ENCODE data around the gene NANOG. TPM values are rescaled to one million over a fixed set of nuclear protein-coding genes. Genes with fewer than 3 reads are reported as not detected.
"Not testable (repeated sequence)": the region's sequence is repeated elsewhere in the genome, so short reads cannot be mapped to it uniquely, and the experiment has no call there.

NANOG gene
- total RNA-seq, 4 donors from 2014 or later = 0.26 TPM; not detected in 3

DNA sequence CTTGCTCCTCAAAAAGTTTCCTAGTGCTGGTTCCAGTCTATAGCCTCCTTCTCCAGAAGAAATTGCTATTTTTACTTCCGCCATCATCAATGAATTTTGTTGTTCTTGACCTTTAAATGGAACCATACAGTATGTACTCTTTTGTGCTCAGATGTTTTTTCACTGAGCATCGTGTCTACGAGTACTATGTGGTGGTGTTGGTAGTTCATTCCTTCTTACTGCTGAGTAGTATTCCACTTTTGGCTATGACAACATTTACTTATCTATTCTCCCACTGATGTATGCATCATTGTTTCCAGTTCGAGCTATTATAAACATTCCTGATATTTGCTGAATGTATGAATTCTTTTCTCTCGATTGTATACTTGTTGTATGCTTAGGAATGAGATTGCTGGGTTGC, 54.9 kb downstream of the NANOG start:
- H3K36me3 ChIP-seq = no peaks in the 10 kb centered on the region
- intact Hi-C loops (cut with DNase I) = no loop called here
- H3K9me3 ChIP-seq = no peaks in the 10 kb centered on the region
- TF ChIP-seq CTCF (IDR thresholded peaks at IDR 0.05) = no peak
- TF ChIP-seq POLR2A (IDR thresholded peaks at IDR 0.05) = no peak
- H3K27ac ChIP-seq = no peak overlapping the region
- 50 to 56% methylated on average over 5 of the region's 5 CpGs for WGBS, 2 donors
- no peaks in the 10 kb centered on the region for H3K4me1 ChIP-seq
- no peak overlapping the region for H3K4me3 ChIP-seq
- no peak for DNase-seq
- H3K27me3 ChIP-seq = peaks cover 0 to 9% (median 0%) of the 10 kb centered on the region in 4 donors

DNA sequence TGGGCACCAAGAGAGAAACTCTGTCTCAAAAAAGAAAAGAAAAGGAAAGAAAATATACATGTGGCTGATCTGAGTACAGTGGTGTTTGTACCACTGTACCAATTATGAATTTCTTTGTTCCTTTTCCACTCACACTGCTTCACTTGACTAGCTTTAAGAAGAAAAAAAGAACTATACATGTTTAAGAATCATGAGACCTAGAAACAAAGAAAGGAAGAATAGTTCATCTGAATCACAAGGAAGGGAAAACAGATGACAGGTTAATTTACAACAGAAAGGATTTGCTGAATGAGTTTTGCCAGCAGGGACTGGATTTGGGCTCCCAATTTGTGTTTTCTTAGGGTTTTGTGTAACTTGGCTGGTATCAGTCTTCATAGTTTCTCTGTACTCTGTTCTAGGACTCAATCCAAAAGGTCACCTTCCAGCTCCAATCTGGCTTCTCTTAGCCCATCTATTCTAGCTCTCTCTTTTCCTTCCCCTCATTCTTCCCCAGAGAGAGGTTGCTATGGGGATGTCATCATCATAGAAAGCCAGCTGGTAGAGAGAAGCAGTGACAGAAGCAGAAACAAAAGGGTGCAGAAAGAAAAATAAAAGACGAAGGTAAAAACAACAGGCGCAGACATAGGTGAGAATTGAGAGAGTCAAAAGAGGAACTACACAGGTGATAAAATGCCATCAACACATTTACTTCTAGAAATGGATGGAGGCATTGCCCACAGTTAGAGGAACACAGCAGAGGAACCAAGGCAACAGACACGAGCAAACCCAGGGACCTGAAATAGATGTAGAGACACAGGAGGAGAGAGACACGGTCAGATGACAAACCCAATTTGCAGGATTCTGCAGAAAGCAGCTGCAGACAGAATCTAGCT, 58.3 kb downstream of the NANOG start:
- H3K4me3 ChIP-seq; H3K27me3 ChIP-seq; H3K36me3 ChIP-seq; DNase-seq; H3K9me3 ChIP-seq; H3K27ac ChIP-seq; H3K4me1 ChIP-seq; intact Hi-C loops (cut with DNase I): not testable (repeated sequence)
- WGBS, 2 donors = 2 to 13% methylated on average over 2 to 4 of the region's 4 CpGs

DNA sequence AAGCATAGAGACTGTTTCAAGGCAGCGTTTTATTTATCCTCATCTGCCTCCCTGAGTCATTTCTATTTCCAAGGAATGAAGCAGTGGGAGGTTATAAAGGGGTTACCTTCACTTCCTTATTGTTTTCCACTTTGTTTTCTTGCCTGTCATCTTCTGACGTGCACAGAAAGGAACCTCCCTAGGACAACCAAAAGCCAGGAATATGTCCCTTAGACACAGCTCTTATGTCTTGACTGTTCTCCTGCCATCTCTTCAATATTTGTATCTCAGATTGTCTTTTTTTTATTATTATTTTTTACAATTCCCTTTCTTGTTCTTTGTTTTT, 58.9 kb downstream of the NANOG start:
- intact Hi-C loops (cut with DNase I) = not testable (repeated sequence)

More for the DNA sequence above, 58.9 kb downstream of the NANOG start:
- H3K27ac ChIP-seq, H3K4me1 ChIP-seq, H3K4me3 ChIP-seq, DNase-seq, H3K9me3 ChIP-seq, H3K36me3 ChIP-seq: not testable (repeated sequence)
- WGBS, 2 donors = 0 to 12% methylated on average over 2 of the region's 2 CpGs
- peaks cover 0 to 10% (median 0%) of the 10 kb centered on the region in 4 donors for H3K27me3 ChIP-seq

Small RNAs within 50 kb of the gene (small RNA-seq; reads per million reads assigned to genes)
- gene RF00019 = 0 reads per million in 4 donors

Other genes starting within 250 kb of the NANOG start
- gene APOBEC1, start 123.5 kb upstream of the NANOG start, total RNA-seq = not detected
- not detected for gene GDF3, start 93.6 kb upstream of the NANOG start, total RNA-seq
- not detected for gene DPPA3, start 78.0 kb upstream of the NANOG start, total RNA-seq
- not detected for gene CLEC4C, start 42.0 kb upstream of the NANOG start, total RNA-seq
- gene NANOGNB, start 24.2 kb upstream of the NANOG start, total RNA-seq = not detected
- not detected for gene SLC2A14, start 83.5 kb downstream of the NANOG start, total RNA-seq
- gene SLC2A3, start 146.8 kb downstream of the NANOG start, total RNA-seq = 1 to 10 TPM; 3.8 to 9.9 (median 4.4) TPM
- gene FOXJ2, start 243.3 kb downstream of the NANOG start, total RNA-seq = 10 to 100 TPM in 1 of 4 donors, 1 to 10 TPM in 3; 5.9 to 11.8 (median 7.7) TPM

All from esophagus squamous epithelium (tissue), 5 donors.